ENCODE measurements around the gene YY1AP1. TPM values are rescaled to one million over a fixed set of nuclear protein-coding genes. Genes with fewer than 3 reads are reported as not detected.

The YY1AP1 gene
- total RNA-seq, 1 experiment from 2014 or later: 40.3 TPM

GRCh38 chr1:155717041-155717440 is 28.5 kb upstream of the YY1AP1 start:
- Histone ChIP-seq H3K9me2 (ENCODE audit: insufficient read depth) (no peaks in the 10 kb centered on the region), H4K20me1 (ENCODE audit: insufficient read depth) (peaks cover 4% of the 10 kb centered on the region), H3K4me1 (ENCODE audit: control insufficient read depth in 1 of 2, insufficient read depth in 2 of 2, low read length in 2 of 2) (no peaks in the 10 kb centered on the region), H3K27ac (ENCODE audit: low read depth, low read length) (no peak overlapping the region), H3K27me3 (ENCODE audit: insufficient read depth, low read length) (no peaks in the 10 kb centered on the region), H3K4me3 (replicated peaks in 1 of 2; ENCODE audit: low read depth in 1 of 2, low read length in 2 of 2) (no peak overlapping the region), H3K9me3 (ENCODE audit: control insufficient read depth in 1 of 2, insufficient read depth in 1 of 2, low read depth in 1 of 2, low read length in 2 of 2) (no peaks in the 10 kb centered on the region), H3K9ac (ENCODE audit: low read length) (no peak overlapping the region), H2AFZ (ENCODE audit: low read depth, low read length, poor library complexity, severe bottlenecking) (no peak overlapping the region), H3K4me2 (ENCODE audit: low read length) (no peak overlapping the region), H3K36me3 (ENCODE audit: control insufficient read depth in 1 of 2, insufficient read depth in 2 of 2, low read length in 2 of 2) (peaks cover 10 to 35% of the 10 kb centered on the region in 2 experiments), H3K79me2 (ENCODE audit: insufficient read depth, low read length) (peaks cover 54% of the 10 kb centered on the region)
- POLR2A ChIA-PET: no interaction called here
- no peak for DNase-seq (ENCODE audit: low read depth, low spot score)
- ATAC-seq: no peak
- CTCF ChIA-PET: no interaction called here
- TF ChIP-seq POLR2A (IDR thresholded peaks at IDR 0.05; ENCODE audit: borderline replicate concordance, extremely low read depth, insufficient read depth, insufficient read length) (no peak), SIN3A (IDR thresholded peaks at IDR 0.05; ENCODE audit: low read depth) (no peak), MAX (IDR thresholded peaks at IDR 0.05) (no peak), JUND (IDR thresholded peaks at IDR 0.05) (no peak), ZNF274 (IDR thresholded peaks at IDR 0.05; ENCODE audit: low read depth, low read length) (no peak)
- TF ChIP-seq, protein P1, sequence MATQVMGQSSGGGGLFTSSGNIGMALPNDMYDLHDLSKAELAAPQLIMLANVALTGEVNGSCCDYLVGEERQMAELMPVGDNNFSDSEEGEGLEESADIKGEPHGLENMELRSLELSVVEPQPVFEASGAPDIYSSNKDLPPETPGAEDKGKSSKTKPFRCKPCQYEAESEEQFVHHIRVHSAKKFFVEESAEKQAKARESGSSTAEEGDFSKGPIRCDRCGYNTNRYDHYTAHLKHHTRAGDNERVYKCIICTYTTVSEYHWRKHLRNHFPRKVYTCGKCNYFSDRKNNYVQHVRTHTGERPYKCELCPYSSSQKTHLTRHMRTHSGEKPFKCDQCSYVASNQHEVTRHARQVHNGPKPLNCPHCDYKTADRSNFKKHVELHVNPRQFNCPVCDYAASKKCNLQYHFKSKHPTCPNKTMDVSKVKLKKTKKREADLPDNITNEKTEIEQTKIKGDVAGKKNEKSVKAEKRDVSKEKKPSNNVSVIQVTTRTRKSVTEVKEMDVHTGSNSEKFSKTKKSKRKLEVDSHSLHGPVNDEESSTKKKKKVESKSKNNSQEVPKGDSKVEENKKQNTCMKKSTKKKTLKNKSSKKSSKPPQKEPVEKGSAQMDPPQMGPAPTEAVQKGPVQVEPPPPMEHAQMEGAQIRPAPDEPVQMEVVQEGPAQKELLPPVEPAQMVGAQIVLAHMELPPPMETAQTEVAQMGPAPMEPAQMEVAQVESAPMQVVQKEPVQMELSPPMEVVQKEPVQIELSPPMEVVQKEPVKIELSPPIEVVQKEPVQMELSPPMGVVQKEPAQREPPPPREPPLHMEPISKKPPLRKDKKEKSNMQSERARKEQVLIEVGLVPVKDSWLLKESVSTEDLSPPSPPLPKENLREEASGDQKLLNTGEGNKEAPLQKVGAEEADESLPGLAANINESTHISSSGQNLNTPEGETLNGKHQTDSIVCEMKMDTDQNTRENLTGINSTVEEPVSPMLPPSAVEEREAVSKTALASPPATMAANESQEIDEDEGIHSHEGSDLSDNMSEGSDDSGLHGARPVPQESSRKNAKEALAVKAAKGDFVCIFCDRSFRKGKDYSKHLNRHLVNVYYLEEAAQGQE (IDR thresholded peaks at IDR 0.05; ENCODE audit: low read depth): no peak
- intact Hi-C loops (cut with micrococcal nuclease): no loop called here
- no TSS peak for BruUV-seq (replicated peaks)
- RAD21 ChIA-PET (ENCODE audit: low non-redundant PET in 1 of 2, low total read pairs in 2 of 2, uncharacterized antibody in 2 of 2, unreplicated experiment in 2 of 2): no interaction called here

DNA sequence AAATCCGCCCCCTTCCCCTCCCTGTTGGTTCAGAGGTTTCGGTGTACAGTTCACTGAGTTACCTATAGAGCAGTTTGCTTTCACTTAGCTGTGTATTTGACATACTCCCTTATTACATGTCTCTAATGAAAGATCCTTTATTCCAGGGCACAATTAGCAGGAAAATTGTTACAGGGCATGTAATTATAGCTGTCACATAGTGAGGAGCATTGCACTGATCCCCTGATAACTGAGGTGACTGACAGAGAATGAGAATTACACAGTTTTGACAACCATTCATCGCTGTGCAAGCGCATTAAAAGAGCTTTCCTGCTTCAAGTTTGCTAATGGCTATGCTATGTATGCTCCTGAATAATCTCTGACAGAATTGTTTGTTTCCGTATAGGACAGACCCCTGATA is 27.2 kb upstream of the YY1AP1 start:
- no peak for ATAC-seq
- POLR2A ChIA-PET: no interaction called here
- Histone ChIP-seq H4K20me1 (ENCODE audit: insufficient read depth) (no peaks in the 10 kb centered on the region), H3K9me2 (ENCODE audit: insufficient read depth) (no peaks in the 10 kb centered on the region), H3K36me3 (ENCODE audit: control insufficient read depth in 1 of 2, insufficient read depth in 2 of 2, low read length in 2 of 2) (peaks cover 7 to 31% of the 10 kb centered on the region in 2 experiments), H3K9ac (ENCODE audit: low read length) (no peak overlapping the region), H3K27me3 (ENCODE audit: insufficient read depth, low read length) (no peaks in the 10 kb centered on the region), H3K27ac (ENCODE audit: low read depth, low read length) (no peak overlapping the region), H3K79me2 (ENCODE audit: insufficient read depth, low read length) (peaks cover 52% of the 10 kb centered on the region), H3K4me2 (ENCODE audit: low read length) (no peak overlapping the region), H3K4me1 (ENCODE audit: control insufficient read depth in 1 of 2, insufficient read depth in 2 of 2, low read length in 2 of 2) (no peaks in the 10 kb centered on the region), H2AFZ (ENCODE audit: low read depth, low read length, poor library complexity, severe bottlenecking) (no peak overlapping the region), H3K4me3 (replicated peaks in 1 of 2; ENCODE audit: low read depth in 1 of 2, low read length in 2 of 2) (no peak overlapping the region), H3K9me3 (ENCODE audit: control insufficient read depth in 1 of 2, insufficient read depth in 1 of 2, low read depth in 1 of 2, low read length in 2 of 2) (no peaks in the 10 kb centered on the region)
- RAD21 ChIA-PET (ENCODE audit: low non-redundant PET in 1 of 2, low total read pairs in 2 of 2, uncharacterized antibody in 2 of 2, unreplicated experiment in 2 of 2): no interaction called here
- no peak for DNase-seq (ENCODE audit: low read depth, low spot score)
- intact Hi-C loops (cut with micrococcal nuclease): no loop called here
- no TSS peak for BruUV-seq (replicated peaks)
- CTCF ChIA-PET: no interaction called here
- TF ChIP-seq POLR2A (IDR thresholded peaks at IDR 0.05; ENCODE audit: borderline replicate concordance, extremely low read depth, insufficient read depth, insufficient read length): no peak
- TF ChIP-seq, protein P2, sequence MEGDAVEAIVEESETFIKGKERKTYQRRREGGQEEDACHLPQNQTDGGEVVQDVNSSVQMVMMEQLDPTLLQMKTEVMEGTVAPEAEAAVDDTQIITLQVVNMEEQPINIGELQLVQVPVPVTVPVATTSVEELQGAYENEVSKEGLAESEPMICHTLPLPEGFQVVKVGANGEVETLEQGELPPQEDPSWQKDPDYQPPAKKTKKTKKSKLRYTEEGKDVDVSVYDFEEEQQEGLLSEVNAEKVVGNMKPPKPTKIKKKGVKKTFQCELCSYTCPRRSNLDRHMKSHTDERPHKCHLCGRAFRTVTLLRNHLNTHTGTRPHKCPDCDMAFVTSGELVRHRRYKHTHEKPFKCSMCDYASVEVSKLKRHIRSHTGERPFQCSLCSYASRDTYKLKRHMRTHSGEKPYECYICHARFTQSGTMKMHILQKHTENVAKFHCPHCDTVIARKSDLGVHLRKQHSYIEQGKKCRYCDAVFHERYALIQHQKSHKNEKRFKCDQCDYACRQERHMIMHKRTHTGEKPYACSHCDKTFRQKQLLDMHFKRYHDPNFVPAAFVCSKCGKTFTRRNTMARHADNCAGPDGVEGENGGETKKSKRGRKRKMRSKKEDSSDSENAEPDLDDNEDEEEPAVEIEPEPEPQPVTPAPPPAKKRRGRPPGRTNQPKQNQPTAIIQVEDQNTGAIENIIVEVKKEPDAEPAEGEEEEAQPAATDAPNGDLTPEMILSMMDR (IDR thresholded peaks at IDR 0.05 in 2 of 3, conservative IDR thresholded peaks at IDR 0.05 in 1 of 3; ENCODE audit: borderline replicate concordance in 1 of 3, insufficient read depth in 1 of 3, low read depth in 2 of 3, low read length in 2 of 3): no peak
- no peak for TF ChIP-seq SIN3A (IDR thresholded peaks at IDR 0.05; ENCODE audit: low read depth)
- TF ChIP-seq CEBPB (IDR thresholded peaks at IDR 0.05; ENCODE audit: low read depth): no peak
- no peak for TF ChIP-seq EZH2 (IDR thresholded peaks at IDR 0.05)
- no peak for TF ChIP-seq JUND (IDR thresholded peaks at IDR 0.05)
- TF ChIP-seq ELF1 (IDR thresholded peaks at IDR 0.05; ENCODE audit: borderline replicate concordance, low read depth): no peak
- no peak for TF ChIP-seq EZH2phosphoT487 (IDR thresholded peaks at IDR 0.05; ENCODE audit: borderline replicate concordance)
- no peak for TF ChIP-seq RAD21 (IDR thresholded peaks at IDR 0.05; ENCODE audit: low read depth)
- TF ChIP-seq, protein P3, sequence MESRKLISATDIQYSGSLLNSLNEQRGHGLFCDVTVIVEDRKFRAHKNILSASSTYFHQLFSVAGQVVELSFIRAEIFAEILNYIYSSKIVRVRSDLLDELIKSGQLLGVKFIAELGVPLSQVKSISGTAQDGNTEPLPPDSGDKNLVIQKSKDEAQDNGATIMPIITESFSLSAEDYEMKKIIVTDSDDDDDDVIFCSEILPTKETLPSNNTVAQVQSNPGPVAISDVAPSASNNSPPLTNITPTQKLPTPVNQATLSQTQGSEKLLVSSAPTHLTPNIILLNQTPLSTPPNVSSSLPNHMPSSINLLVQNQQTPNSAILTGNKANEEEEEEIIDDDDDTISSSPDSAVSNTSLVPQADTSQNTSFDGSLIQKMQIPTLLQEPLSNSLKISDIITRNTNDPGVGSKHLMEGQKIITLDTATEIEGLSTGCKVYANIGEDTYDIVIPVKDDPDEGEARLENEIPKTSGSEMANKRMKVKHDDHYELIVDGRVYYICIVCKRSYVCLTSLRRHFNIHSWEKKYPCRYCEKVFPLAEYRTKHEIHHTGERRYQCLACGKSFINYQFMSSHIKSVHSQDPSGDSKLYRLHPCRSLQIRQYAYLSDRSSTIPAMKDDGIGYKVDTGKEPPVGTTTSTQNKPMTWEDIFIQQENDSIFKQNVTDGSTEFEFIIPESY (IDR thresholded peaks at IDR 0.05; ENCODE audit: extremely low read depth, insufficient replicate concordance, low read length): no peak
